ENCODE data around the gene KDM8. TPM values are rescaled to one million over a fixed set of nuclear protein-coding genes. Genes with fewer than 3 reads are reported as not detected.

The KDM8 gene
- total and polyA plus RNA-seq, 2 donors (not counting 3 experiments of a cell fraction or from before 2014, with no cell fraction given), result 5.1 to 8.4 TPM

DNA sequence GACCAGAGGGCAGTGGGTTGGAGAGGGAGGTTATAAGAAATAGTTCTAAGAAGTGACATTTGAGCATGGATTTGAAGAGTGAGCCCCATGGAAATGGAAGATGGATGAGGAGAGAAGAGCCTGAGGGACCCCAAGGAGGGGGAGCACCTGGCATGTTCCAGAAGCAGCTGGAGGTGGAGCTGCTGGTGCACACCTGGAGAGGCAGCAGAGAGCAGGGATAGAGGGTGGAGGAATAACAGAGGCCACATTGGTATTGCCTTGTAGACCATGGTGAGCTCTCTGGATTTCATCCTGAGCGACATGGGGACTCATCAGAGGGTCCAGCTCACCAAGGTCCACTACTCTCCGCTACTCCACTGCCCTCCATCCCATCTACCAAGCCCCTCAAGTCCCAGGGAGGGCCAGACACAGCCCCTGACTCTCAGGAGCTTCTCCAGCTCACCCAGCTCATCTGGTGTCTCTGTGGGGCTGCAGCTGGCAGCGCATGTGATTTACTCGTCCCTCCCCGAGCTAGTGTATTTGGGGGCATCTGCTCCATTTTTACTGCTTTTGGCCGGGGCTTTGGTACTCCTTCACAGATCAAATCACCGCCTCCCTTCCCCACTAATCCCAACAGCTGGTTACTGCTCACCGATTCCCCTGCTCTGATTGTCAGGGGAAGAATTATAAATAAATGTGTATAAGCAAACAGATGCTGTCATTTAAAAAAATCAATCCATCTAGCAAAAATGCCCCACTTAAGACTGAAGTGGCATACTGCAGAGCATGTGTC, 22.1 kb upstream of the KDM8 start:
- Histone ChIP-seq H4K20me1 (replicated peaks; ENCODE audit: control insufficient read depth, extremely low read depth, insufficient read depth, low read length) (no peaks in the 10 kb centered on the region), H3K4me2 (ENCODE audit: insufficient read depth, low read length) (no peak overlapping the region), H3K4me1 (ENCODE audit: control insufficient read depth, extremely low read depth, insufficient read depth, low read length) (peaks cover 18% of the 10 kb centered on the region), H3K79me2 (ENCODE audit: control insufficient read depth, insufficient read depth, low read length) (no peaks in the 10 kb centered on the region), H3K9me3 (replicated peaks; ENCODE audit: control insufficient read depth, insufficient read depth, low read length) (no peaks in the 10 kb centered on the region), H3K27me3 (ENCODE audit: control insufficient read depth in 2 of 2, insufficient read depth in 2 of 2, low read length in 2 of 2) (peaks cover 10% of the 10 kb centered on the region in 2 experiments), H2AFZ (ENCODE audit: low read depth, low read length) (no peak overlapping the region), H3K27ac (ENCODE audit: insufficient read depth, low read depth, low read length) (no peak overlapping the region), H3K36me3 (ENCODE audit: control insufficient read depth in 2 of 2, extremely low read depth in 1 of 2, insufficient read depth in 2 of 2, low read length in 2 of 2) (no peaks in the 10 kb centered on the region), H3K4me3 (replicated peaks in 1 of 3; ENCODE audit: insufficient read depth in 1 of 3, low read depth in 1 of 3, low read length in 3 of 3) (no peak overlapping the region), H3K9me1 (replicated peaks; ENCODE audit: control insufficient read depth, extremely low read depth, insufficient read depth, low read length) (no peaks in the 10 kb centered on the region), H3K9ac (replicated peaks; ENCODE audit: extremely low read depth, insufficient read depth, low read length) (no peak overlapping the region)
- ChIA-PET CTCF (interaction anchor here (0.8 to 4.5 kb wide), 9 partner anchors 8 to 275 kb away, joined by 3 to 48 read pairs (median 5); no protein-coding TSS in a partner anchor), POLR2A (no interaction called here)
- FAIRE-seq (no peak), DNase-seq (ENCODE audit: low read depth, low spot score) (no peak)
- dilution Hi-C loops (cut with MboI; ENCODE audit: extremely low pct_ligation_motif_present, low sequenced_read_pairs), result no loop called here
- intact Hi-C loops (cut with micrococcal nuclease), result no loop called here
- BruUV-seq (replicated peaks), result no TSS peak
- TF ChIP-seq, protein P1, sequence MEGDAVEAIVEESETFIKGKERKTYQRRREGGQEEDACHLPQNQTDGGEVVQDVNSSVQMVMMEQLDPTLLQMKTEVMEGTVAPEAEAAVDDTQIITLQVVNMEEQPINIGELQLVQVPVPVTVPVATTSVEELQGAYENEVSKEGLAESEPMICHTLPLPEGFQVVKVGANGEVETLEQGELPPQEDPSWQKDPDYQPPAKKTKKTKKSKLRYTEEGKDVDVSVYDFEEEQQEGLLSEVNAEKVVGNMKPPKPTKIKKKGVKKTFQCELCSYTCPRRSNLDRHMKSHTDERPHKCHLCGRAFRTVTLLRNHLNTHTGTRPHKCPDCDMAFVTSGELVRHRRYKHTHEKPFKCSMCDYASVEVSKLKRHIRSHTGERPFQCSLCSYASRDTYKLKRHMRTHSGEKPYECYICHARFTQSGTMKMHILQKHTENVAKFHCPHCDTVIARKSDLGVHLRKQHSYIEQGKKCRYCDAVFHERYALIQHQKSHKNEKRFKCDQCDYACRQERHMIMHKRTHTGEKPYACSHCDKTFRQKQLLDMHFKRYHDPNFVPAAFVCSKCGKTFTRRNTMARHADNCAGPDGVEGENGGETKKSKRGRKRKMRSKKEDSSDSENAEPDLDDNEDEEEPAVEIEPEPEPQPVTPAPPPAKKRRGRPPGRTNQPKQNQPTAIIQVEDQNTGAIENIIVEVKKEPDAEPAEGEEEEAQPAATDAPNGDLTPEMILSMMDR (IDR thresholded peaks at IDR 0.05; ENCODE audit: extremely low read depth in 1 of 2, insufficient read depth in 1 of 2, low read depth in 1 of 2, low read length in 2 of 2), result no peak
- TF ChIP-seq POLR2A (IDR thresholded peaks at IDR 0.05; ENCODE audit: low read depth, low read length) (no peak), MYC (IDR thresholded peaks at IDR 0.05; ENCODE audit: low read depth, low read length) (no peak), FOS (IDR thresholded peaks at IDR 0.05; ENCODE audit: borderline replicate concordance, insufficient read depth, low read length) (no peak), GATA2 (IDR thresholded peaks at IDR 0.05; ENCODE audit: insufficient read depth, insufficient read length, low read depth, low read length) (no peak)
